Keratinocyte (primary cell): Measurements from ENCODE around the gene SOHLH2.

ENCODE experiments used
- CTCF ChIP-seq, 3 experiments: IDR thresholded peaks in 1 of 3; conservative IDR thresholded peaks in 1 of 3; optimal IDR thresholded peaks in 1 of 3; 2 replicates in 2 of 3; 3 replicates in 1 of 3; pipeline versions ENCODE3 to v1.5.1; 2011; ENCODE audit warnings: low read length in 3 of 3, mild to moderate bottlenecking in 3 of 3, moderate library complexity in 2 of 3, control low read depth in 1 of 3, inconsistent platforms in 1 of 3; ENCODE audit not compliant: insufficient read depth in 2 of 3; ENCODE audit errors: extremely low read depth in 1 of 3
- EZH2 ChIP-seq: IDR thresholded peaks from one replicate; pipeline ENCODE4 v1.6.1; 2012; ENCODE audit warnings: inconsistent platforms, mild to moderate bottlenecking, low read length, moderate library complexity

- TF ChIP-seq CTCF (optimal IDR thresholded peaks at IDR 0.05 in 1 of 3, IDR thresholded peaks at IDR 0.05 in 1 of 3, conservative IDR thresholded peaks at IDR 0.05 in 1 of 3; ENCODE audit: extremely low read depth in 1 of 3, insufficient read depth in 2 of 3, low read length in 3 of 3) (no peak), EZH2 (no peak)
Measured at GRCh38 chr13:36158611-36159010, 55.7 kb downstream of the SOHLH2 start.
